GM18498 (cell line): Measurements from ENCODE around the gene OCA2.
"Not testable (repeated sequence)": the region's sequence is repeated elsewhere in the genome, so short reads cannot be mapped to it uniquely, and the experiment has no call there.

ENCODE experiments used
- ATAC-seq: cut with Tn5 transposase; IDR thresholded peaks from one replicate; pipeline ENCODE4 v1.9.1; 2021; ENCODE audit warnings: mild to moderate bottlenecking, moderate library complexity; ENCODE audit not compliant: unreplicated experiment

Gene OCA2

DNA sequence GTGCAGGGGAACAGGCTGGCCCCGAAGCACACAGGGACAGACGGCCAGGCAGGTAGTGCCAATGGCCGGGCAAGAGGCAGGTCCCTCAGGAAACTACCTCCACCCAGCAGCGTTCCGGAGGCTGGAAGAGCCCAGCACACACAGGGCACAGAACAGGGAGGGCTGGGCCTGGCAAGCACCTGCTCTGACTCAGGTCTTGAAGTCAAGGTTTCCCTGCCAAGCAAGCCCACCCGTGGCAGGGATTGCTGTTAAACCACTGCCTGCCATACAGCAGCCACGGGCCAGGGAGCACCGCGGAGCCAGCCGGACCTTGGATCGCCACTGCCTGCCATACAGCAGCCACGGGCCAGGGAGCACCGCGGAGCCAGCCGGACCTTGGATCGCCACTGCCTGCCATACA is 22.5 kb upstream of the OCA2 start:
- ATAC-seq, result not testable (repeated sequence)

DNA sequence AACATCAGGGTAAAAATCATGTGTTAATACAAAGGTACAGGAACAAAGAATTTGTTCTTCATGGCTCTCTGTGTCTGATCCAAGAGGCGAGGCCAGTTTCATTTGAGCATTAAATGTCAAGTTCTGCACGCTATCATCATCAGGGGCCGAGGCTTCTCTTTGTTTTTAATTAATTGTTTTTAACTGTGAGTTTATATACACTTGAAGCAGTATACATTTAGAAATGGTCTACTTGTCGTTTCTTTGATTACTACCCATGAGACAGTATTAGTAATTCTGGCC is 21.2 kb upstream of the OCA2 start:
- ATAC-seq, result no peak

DNA sequence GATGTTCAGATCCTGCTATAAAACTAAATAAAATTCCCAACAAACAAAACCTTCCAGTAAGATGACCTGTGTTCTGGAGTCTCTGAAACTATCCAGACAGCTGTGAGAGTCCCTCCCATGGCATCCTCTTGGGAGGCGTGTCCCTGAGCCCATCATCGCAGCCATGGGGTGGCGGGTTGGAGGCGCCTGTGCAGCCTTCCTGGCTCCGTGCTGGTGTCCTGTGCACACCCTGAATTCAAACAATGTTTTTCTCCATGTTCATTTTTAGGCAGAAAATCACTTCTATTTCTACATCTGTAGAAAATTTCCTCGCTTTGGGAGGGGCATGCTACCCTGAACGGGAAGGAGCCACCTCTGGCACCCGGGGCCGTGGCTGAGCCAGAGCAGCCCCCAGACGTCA is 19.4 kb upstream of the OCA2 start:
- no peak for ATAC-seq

DNA sequence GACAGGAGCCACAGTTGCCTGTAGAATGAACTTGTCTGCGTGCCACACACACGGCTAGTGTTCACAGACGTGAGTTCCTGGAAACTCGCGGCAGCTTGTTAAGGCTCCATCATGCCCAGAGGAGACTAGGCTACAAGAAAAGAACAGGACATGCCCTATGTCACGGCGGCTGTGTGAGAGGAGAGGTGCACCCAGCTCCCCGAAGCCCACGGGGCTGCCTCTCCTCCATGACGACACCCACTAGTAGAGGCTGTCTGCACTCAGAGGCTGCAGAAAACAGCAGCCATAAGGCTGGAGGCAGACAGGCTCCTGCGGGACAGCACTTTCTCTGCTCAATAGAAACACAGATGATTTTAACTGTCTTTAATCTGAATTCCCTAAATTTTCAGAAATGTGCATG is 19.0 kb upstream of the OCA2 start:
- no peak for ATAC-seq

DNA sequence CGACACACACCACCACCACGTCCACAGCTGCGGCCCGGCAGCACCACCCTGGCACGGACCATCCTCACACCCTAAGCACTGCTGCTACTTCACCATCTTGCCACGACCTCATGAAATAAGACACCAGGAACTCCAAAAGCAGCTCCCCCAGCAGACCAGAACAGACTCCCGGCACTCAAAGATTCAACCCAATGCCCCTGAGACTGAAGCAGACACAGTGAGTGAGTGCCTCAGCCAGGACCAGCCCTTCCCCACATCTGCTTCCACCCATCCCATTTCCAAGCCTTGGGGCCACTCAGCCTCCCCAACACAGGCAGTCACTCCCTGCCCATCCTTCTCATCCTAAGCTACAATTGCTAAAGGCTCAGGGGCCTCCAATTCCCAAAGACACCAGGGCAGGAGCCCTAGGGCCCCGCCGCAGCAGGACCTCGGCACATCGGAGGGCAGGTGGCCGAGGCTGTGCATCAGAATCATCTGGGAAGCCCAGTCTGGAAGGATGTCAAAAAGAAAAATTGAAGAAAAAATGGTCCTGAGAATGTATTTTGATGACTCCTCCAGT is 18.4 kb upstream of the OCA2 start:
- ATAC-seq, result no peak

DNA sequence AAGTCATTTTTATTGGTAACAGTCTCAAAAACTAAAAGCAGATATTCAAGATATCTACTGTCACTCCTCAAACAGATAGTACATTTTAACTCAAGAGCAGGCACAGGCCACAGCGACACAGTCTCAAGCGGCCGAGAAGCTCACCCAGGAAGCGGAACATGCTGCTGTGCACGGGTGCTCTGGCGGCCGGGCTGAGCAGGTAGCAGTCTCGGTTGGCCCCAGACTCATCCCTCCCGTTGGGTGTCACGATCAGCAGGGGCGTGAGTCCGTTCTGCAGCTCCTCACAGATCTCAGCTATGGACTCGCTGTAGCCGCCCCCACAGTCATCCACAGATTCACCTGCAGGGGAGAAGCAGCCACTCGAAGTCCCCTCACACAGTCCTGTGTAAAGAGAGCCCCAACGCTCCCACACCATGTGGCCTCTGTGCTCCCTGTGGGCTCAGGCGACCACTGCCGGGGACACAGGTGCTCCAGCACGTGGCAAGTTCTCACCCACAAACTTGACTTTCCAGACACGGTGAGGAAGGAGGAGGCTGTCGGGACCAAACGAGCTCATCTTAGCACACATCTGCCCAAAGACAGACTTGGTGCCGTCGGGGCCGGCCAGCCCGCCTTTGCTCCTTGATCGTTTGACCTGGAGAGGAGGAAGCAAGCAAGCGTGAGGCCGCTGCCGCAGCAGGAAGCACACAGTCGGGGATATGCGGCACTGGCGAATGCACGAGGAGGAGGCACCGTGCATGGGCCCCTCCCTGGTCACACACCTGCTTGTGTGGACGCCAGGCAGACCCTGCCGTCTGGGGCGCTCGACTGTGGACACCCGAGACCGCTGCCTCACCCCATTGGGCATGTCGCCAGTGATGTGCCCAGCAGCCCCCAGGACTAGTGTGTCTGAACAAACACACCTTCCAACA is 17.7 kb upstream of the OCA2 start:
- no peak for ATAC-seq

DNA sequence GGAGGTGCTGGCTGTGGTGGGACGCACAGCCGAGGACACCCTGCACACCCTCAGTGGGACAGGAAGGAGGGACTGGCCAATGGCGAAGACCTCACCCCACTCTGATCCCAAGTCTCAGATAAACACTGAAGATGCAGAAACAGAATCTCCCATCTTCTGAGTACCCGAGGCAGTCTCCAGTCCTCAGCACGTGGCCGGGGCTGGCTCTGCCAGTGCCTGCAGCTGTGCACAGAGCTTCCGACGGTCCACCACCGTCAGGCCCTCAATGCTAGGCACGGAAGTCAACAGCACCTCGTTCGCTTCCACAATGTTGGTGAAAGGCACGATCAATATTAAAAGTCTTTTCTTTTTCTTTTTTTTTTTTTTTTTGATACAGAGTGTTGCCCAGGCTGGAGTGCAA is 16.8 kb upstream of the OCA2 start:
- no peak for ATAC-seq

DNA sequence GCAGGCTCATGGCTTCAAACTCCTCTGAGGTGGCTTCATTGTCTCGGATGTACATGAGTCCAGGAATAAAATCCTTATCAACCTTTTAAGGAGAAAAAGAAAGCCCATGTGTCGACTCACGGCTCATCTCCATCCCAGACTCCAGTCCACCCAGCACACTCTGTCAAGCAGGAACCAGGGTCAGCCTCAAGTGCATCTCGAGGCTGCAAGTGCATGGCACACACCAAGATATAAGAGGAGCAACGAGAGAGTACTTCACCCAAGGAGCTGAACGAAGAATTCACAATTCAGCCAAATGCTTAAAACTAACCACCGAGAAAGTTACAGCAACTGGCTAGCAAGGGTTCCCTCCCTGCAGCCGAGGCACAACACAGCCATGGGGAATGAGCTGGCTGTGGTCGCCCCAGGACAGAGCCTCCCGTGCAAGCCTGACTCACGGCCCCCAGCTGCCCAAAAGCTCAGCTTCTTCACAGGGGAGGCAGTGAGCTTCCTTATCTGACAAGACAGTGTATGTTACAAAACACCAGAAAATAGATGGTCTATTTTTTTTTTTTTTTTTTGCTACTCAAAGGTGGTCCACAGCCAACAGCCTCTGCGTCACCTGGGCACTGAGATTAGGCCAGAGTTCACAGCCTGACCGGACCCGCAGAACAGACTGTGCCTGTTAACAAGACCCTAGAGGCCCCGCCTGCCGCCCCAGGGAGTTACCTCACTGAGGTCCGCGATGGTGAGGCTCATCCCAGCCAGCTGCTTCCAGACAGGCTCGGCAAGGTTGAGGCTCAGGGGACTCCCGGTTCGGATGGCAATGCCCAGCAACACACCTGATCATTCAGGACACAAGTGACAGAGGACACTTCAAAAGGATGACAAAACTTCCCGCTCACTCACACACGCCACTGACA is 15.9 kb upstream of the OCA2 start:
- ATAC-seq, result no peak

DNA sequence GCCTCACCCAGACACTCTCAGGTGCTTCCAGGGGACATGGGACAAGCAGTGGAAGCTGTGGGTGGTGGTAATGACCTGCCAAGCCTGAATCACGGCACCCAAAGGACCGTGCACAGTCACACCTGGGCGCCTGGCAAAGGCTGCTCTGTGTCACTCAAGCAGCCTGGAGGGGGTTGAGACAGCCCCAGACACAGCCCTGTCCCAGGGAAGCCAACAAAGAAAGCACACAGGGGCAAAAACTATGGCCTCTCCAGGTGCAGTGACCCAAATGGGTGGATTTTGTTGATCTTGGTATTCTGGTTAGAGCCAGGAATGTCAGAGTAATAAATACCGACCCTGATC is 15.0 kb upstream of the OCA2 start:
- no peak for ATAC-seq

DNA sequence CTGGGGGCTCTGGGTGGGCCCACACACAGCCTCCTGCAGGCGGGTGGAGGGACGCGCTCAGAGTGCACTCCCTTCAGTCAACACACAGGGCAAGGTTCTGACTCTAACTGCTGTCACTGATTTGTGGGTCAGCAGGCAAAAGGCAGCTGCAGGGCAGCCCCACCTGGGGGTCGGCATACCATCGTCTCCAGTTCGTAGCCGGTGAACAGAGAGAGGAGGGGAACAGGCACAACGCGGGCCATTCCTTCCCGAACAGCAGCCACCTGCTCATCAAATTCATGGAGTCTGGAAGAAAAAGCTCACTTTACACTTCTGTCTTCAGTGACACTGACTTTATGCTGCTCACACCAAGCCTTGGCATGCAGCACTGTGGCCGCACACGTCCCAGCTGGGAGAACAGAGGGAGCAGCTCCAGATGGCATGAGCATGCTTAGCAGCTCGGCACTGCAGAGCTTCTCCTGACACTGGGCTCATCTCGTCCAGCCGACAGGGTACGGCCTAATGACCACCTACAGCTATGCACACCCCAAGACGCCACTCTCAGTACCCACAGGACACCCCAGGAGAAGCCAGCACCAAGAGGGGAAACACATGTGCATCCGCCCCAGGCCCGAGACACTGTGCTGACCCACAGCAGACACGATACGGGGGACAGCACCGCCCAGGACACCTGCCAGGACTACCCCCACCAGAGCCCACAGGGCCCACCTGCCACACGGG is 14.4 kb upstream of the OCA2 start:
- no peak for ATAC-seq

DNA sequence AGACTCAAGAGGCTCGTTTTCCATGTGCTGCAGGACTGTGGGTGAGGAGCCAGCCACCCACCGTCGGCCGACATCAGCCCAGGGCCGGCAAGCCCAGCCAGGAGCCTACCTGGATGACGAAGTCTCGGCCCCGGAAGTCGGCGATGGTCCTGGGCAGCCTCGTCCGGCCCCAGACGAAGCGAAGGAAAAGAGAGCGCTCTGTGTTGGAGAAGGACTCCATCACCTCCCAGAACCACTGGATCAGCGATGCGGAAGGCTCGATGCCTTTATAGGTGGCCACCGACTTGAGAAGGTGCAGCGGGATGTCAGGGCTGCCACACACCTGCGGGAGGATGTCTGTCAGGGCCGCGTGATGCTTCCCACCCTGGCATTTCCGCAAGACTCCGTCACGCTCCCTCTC is 13.8 kb upstream of the OCA2 start:
- no peak for ATAC-seq

DNA sequence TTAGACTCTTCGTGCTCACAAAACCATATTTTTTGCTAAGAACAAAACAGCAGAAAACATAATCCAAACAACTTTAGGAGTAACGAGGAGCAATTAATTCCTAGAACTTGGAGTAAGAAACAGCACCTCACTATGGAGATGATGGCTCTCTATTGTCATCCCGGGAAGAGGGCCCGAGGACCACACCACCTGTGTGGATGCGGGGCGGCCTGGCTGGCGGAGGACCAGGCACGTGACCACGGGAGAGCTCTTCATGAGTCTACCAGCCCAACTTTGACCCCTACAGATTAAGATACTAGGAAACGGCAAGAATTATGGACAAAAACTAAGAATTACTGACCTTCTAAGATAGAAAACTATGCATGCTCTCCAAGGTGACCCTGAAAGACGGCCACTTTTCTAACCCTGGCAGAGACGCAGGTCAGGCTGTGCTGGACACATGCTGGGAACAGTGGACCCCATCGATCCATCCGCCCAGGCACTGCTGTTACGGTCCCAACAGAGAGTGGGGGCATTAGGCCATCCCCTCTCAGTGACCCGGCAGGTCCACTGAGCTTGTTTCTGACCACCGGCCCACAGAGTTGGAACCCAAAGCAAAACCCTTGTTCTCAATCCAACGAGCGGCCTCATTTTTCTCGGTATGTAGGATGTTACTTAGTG is 13.1 kb upstream of the OCA2 start:
- ATAC-seq, result no peak

DNA sequence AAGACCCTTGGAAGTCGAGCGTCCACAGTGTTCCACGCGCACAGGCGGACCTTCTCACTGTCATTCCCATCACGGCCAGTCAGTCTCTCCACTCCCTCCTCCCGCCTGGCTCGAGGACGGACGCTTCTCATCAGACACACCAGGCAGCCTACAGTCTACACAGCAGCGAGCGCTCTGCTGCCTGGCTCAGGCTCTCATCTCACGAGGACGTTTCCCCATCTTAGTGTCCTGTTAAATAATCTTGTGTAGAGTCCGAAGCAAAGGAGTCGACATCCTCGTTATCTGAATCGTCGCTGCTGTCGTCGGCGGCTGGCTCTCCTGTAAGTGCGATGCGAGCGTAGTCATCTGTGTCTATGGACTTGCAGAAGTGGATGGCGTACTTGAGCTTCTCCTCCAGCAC is 12.4 kb upstream of the OCA2 start:
- ATAC-seq, result no peak

DNA sequence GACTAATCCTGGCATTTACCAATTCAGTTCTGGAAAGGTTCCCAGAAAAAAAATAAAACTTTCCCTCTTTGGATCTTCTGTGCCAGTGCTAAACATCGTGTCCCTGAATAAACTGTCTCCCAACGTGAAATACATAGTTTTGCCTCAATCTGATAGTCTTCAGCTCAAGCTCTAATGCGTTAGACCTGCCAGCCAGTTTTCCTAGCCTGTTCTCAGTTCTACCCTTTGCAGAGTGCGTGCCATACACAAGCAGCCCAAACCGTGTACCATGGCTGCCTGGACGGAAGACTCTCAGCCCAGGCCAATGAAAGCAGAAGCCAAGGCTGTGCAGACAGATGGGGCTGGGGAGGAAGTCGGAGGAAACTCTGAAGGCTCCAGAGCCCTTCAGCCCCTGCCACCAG is 11.4 kb upstream of the OCA2 start:
- ATAC-seq, result no peak

DNA sequence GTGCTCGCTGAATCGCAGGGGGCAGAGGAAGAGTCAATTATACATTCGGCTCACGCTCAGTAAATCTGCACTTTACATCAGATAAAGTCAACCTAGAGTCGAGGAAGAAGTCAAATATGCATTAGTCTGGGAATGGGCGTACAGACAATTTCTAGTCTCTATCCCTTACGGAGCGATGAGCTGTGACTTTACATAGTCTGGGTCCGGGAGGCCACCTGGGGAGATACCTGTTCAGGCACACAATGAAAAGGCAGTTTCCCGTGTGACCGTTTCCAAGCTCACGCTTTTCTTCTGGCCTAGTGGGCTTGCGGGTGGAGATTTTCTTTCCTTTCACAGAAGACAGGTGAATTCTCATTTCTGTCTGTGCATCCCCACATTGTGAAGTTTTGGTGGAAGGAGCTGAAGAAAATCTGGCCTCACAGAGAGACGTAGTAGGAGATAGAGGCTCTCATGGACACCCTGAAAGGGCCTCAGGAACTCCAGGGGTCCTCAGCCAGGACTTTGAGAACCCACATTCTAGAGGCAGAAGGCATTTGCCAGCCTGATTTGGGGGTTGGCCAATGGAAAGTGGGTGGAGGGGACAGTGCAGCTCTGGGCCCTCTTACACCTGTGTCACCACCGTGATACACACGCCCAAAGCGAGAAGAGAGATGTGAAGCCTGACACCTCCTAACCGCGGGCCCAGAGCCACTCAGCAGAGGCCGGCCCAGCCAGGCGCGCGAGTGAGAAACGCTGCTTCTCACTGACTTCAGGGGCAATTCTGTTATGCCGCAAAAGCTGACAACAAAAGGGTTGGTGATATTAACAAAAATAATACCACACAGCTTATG is 10.7 kb upstream of the OCA2 start:
- no peak for ATAC-seq

DNA sequence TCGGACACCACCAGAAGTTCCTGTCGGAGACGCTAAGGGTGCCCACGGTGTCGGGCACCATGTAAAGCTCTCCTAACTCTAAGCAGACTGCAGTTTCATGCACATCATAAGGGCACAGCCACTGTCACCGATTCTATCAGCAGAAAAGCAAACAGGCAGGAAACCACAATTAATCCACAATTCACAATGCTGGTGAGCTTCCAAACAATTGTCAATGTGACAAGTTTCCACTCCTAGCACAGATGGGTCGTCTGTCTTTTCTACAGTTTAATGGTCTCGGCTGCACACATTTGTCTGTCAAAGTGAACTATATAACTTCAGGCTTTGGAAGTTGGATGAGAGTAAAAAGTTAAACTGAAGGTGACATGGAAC is 8.8 kb upstream of the OCA2 start:
- ATAC-seq, result no peak

DNA sequence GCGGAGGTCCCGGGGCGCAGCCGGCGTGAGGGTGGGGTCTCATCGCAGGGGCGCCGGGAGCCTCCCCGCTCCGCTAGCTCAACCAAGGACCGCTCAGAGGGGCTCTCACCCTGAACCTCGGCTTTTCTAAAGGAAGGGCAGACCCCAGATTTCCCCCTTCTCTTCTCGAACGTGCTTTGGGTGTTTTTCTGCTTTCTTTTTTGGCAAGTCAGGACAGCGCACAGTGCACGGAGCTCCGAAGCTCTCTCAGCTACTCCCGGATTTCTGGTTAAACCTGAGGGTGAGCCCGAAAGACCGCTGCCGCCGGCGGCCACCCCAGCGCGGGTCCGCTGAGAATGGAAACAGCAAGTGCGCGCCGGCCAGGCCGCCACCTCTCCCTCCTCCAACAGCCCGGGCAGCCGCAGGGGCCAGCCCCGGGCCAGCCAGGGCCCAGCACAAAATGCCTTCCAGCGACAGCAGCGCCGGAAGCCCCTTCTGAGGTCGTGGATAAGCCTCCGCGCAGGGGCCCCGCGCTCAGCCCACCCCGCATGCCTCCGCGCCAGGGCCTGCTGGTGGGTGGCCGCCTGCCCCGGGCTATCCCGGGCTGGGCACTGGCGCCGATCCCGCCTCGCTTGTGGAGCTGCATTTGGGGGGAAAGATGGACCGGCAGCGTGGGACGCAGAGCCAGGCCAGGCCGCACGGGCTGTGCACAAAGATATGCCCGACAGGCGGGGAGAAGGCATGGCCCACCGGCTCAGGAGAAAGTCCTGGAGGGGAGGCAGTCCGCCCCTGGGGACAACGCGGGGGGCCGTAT is 8.2 kb upstream of the OCA2 start:
- ATAC-seq, result no peak

DNA sequence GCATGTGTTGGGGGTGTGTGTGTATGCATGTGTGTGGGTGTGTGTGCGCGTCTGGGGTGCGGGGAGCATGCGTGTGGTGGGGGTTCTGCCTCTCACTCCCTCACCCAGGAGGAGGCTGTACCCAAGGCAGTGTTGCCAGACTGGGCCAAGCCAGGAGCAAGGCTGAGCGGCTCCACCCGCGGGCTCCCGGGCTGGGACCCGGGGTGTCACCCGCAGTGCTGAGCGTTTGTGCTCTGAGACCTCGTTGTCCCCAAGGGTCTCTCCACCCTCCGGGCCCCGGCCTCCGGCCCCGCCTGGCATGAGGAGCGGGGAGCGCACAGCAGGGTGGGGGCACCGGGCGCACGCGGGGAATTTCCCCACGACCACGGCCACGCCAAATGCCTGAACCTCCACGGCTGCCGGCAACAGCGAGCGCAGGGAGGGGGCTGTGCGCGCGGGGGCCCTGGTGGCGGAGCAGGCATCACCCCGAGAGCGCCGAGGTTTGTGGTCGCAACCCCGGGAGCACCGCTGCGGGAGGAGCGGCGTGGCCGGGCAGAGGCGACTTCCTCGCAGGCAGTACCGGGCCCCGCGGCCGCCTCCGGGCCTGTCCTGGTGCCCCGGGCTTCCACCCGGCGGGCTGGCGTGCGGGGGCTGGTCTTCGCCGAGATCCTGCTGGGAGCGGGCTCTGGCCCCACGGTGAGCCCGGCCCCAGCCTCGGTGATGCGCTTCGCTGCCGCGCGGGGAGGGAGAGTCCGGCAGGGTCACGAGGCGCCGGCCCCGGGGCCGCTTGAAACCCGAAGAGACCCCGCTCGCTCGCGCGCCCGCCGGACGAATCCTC is 7.4 kb upstream of the OCA2 start:
- no peak for ATAC-seq
